Osteocyte (in vitro differentiated cells): Measurements from ENCODE around the gene DENND10. TPM values are rescaled to one million over a fixed set of nuclear protein-coding genes. Genes with fewer than 3 reads are reported as not detected.
"Not testable (repeated sequence)": the region's sequence is repeated elsewhere in the genome, so short reads cannot be mapped to it uniquely, and the experiment has no call there.

Experiments used
- DNase-seq: peaks from one replicate; pipeline ENCODE4 v3.0.0; 2021; ENCODE audit warnings: mixed read lengths; ENCODE audit not compliant: unreplicated experiment; ENCODE audit errors: extremely low spot score
- H3K27ac Mint-ChIP-seq: one replicate; pipeline ENCODE4 v1.8.0; 2021; ENCODE audit warnings: mild to moderate bottlenecking, mixed read lengths; ENCODE audit not compliant: unreplicated experiment
- H3K27me3 Mint-ChIP-seq: one replicate; pipeline ENCODE4 v1.8.0; 2021; ENCODE audit warnings: mixed read lengths; ENCODE audit not compliant: unreplicated experiment
- H3K36me3 Mint-ChIP-seq: one replicate; pipeline ENCODE4 v1.8.0; 2021; ENCODE audit warnings: mixed read lengths; ENCODE audit not compliant: unreplicated experiment
- H3K4me1 Mint-ChIP-seq: one replicate; pipeline ENCODE4 v1.8.0; 2021; ENCODE audit warnings: mixed read lengths; ENCODE audit not compliant: unreplicated experiment
- H3K4me3 Mint-ChIP-seq: one replicate; pipeline ENCODE4 v1.8.0; 2021; ENCODE audit warnings: mild to moderate bottlenecking, moderate library complexity, mixed read lengths; ENCODE audit not compliant: unreplicated experiment
- H3K9me3 Mint-ChIP-seq: one replicate; pipeline ENCODE4 v1.8.0; 2021; ENCODE audit warnings: mixed read lengths; ENCODE audit not compliant: unreplicated experiment
- total RNA-seq: library from RNA; stranded (reverse); gene quantifications from 2 replicates; pipeline ENCODE4 v1.2.1, GENCODE V29; 2021
- TF ChIP-seq, protein P1 (sequence below): fragments of 200-600 bp; sonication (generic); IDR thresholded peaks from 2 replicates; pipeline ENCODE4 v1.5.0; 2021; ENCODE audit warnings: antibody characterized with exemption, mild to moderate bottlenecking, moderate library complexity

Gene DENND10
- total RNA-seq, 1 donor from 2014 or later = 43.1 TPM

DNA sequence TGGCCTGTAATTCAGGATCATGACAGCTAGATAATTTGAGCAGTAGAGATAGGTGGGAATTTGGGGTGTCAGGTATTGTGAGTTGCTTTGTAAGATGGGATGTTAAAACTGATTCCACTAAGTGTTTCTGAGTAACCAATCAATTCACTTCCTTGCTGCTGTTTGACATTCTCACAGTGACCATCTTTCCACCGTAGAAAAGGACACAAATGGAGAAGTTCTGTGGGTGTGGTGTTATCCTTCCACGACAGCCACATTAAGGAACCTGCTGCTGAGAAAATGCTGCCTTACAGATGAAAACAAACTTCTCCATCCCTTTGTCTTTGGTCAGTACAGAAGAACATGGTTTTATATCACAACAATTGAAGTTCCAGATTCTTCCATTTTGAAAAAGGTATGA lies 3.9 kb downstream of the DENND10 start:
- not testable (repeated sequence) for H3K27me3 Mint-ChIP-seq, H3K27ac Mint-ChIP-seq

DNA sequence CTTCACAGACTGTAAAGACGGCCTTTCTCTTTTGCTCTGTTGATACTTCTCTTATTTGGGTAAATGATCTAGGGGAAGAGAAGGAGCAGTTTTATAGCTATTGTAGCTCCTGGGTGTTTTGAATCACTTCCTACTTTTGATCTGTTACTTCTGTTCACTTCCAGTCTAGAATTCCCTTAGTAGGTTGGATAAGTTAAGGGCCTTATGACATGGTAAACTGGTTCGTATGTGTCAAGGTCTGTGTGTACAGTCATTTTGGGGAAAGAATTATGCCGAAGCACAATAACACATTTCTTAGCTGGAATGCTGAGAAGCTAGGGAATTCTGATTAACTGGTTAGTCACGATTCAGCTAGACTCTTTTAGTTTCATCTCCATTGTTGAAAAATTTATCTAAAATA lies 8.1 kb downstream of the DENND10 start:
- H3K27me3 Mint-ChIP-seq = no peaks in the 10 kb centered on the region
- TF ChIP-seq, protein P1, sequence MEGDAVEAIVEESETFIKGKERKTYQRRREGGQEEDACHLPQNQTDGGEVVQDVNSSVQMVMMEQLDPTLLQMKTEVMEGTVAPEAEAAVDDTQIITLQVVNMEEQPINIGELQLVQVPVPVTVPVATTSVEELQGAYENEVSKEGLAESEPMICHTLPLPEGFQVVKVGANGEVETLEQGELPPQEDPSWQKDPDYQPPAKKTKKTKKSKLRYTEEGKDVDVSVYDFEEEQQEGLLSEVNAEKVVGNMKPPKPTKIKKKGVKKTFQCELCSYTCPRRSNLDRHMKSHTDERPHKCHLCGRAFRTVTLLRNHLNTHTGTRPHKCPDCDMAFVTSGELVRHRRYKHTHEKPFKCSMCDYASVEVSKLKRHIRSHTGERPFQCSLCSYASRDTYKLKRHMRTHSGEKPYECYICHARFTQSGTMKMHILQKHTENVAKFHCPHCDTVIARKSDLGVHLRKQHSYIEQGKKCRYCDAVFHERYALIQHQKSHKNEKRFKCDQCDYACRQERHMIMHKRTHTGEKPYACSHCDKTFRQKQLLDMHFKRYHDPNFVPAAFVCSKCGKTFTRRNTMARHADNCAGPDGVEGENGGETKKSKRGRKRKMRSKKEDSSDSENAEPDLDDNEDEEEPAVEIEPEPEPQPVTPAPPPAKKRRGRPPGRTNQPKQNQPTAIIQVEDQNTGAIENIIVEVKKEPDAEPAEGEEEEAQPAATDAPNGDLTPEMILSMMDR = no peak
- no peak overlapping the region for H3K27ac Mint-ChIP-seq
- no peak overlapping the region for H3K4me3 Mint-ChIP-seq
- H3K4me1 Mint-ChIP-seq = peaks cover 3% of the 10 kb centered on the region
- DNase-seq = no peak
- no peaks in the 10 kb centered on the region for H3K9me3 Mint-ChIP-seq
- peaks cover 29% of the 10 kb centered on the region for H3K36me3 Mint-ChIP-seq

More for the DNA sequence above, 3.9 kb downstream of the DENND10 start:
- DNase-seq, H3K4me3 Mint-ChIP-seq, H3K4me1 Mint-ChIP-seq, H3K9me3 Mint-ChIP-seq: not testable (repeated sequence)
- H3K36me3 Mint-ChIP-seq = peaks cover 15% of the 10 kb centered on the region

DNA sequence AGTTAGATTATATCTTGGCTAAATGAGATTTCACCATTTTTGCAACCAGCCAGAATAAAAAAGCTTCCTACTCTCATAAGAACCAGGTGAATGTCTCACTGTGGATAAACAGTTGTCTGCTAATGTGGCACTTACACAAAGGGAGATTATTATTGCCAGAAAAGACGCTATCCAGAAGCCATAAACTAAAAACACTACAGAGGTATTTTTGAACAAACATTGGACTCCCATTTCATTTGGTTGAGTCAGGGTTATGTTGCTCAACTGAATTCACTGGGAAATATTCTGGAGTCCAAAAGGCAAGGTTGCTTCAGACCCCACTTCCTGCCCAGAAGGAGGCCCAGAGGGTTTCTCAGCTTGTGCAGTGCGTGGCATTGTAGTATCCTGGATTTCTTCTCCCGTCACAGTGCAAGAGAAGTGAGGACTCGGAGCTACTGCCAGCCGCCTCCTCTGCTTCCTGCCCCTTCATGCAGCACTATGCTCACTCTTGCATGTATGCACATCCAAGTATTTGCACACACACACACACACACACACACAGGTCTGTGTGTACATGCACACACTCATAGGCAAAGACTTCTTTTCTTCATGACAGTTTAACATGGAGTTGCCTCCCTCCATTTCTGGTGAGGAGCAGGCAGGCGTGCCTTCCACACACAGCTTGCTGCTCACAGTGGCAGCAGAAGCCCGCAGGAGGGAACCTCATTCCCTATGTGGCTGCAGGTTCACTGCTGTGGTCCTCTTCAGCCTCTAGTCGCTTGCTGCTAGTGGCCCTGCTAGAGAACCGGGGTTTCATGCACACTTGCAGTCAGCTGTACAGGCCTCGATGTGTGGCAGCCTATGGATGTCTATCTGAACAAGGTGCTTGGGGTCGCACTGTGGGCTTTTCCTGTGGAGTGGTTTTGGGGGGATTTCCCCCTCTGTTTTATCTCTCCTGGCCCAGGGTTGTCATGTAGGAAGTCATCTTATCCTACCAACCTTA lies 10.1 kb downstream of the DENND10 start:
- Mint-ChIP-seq H3K27me3 (no peaks in the 10 kb centered on the region), H3K36me3 (peaks cover 32% of the 10 kb centered on the region), H3K27ac (peak overlapping the region; percentile 23), H3K4me3 (no peak overlapping the region), H3K9me3 (no peaks in the 10 kb centered on the region), H3K4me1 (peaks cover 3% of the 10 kb centered on the region)
- TF ChIP-seq, protein P1 = no peak
- no peak for DNase-seq

DNA sequence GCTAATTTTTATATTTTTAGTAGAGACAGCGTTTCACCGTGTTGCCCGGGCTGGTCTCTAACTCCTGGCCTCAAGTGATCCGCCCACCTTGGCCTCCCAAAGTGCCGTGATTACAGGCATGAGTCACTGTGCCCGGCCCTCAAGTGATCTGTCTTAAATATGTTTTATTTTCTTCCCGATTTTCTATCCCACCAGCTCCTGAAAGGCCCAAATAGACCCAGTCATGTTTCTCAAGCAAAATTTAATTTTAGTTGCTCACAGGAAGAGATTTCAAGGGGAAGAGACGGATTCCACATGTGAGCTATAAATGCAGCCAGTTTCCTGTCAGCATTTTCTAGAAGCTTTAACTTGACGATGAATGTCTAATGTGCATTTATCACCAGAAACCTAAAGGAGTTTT lies 12.0 kb downstream of the DENND10 start:
- no peaks in the 10 kb centered on the region for H3K27me3 Mint-ChIP-seq
- H3K27ac Mint-ChIP-seq = no peak overlapping the region
- TF ChIP-seq, protein P1 = no peak
- peaks cover 38% of the 10 kb centered on the region for H3K36me3 Mint-ChIP-seq
- no peak for DNase-seq
- no peaks in the 10 kb centered on the region for H3K9me3 Mint-ChIP-seq
- H3K4me1 Mint-ChIP-seq = peaks cover 3% of the 10 kb centered on the region
- H3K4me3 Mint-ChIP-seq = no peak overlapping the region

DNA sequence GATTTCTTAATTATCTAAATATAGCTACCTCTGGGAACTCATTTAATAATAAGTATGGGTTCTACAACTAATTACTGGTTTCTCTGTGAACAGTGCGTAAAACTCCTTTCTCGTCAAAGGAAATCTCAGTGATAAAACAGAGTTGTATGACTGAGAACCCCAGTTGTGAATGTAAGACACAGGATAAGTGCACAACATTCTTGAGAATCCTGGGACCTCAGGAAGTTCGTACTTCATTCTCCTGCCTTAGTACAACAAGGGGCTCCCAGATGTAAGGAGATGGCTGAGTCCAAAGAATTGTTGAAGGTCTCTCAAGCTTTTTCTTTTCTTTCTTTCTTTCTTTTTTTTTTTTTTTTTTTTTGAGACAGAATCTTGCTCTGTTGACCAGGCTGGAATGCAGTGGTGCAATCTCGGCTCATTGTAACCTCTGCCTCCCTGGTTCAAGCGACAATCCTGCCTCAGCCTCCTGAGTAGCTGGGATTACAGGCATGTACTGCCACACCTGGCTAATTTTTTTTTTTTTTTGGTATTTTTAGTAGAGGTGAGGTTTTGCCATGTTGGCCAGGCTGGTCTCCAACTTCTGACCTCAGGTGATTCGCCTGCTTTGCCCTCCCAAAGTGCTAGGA lies 12.5 kb downstream of the DENND10 start:
- no peaks in the 10 kb centered on the region for H3K27me3 Mint-ChIP-seq
- no peak overlapping the region for H3K27ac Mint-ChIP-seq
- DNase-seq = no peak
- peaks cover 38% of the 10 kb centered on the region for H3K36me3 Mint-ChIP-seq
- H3K4me3 Mint-ChIP-seq = no peak overlapping the region
- H3K9me3 Mint-ChIP-seq = no peaks in the 10 kb centered on the region
- H3K4me1 Mint-ChIP-seq = peaks cover 3% of the 10 kb centered on the region
- TF ChIP-seq, protein P1 = no peak
